Mesendoderm (in vitro differentiated cells): ENCODE measurements around the gene SFXN4.
"Not testable (repeated sequence)": the region's sequence is repeated elsewhere in the genome, so short reads cannot be mapped to it uniquely, and the experiment has no call there.

Source experiments
- DNase-seq: peaks from one replicate; pipeline ENCODE4 v3.0.0; 2013
- H2AK5ac ChIP-seq: 2 replicates; pipeline ENCODE4 v1.6.1; 2013; ENCODE audit warnings: low read length, inconsistent platforms
- H2BK120ac ChIP-seq: 2 replicates; pipeline ENCODE4 v1.6.1; 2013; ENCODE audit warnings: low read depth, mild to moderate bottlenecking, low read length, moderate library complexity, mixed read lengths
- H2BK15ac ChIP-seq: replicated peaks from 2 replicates; pipeline ENCODE4 v1.6.1; 2013; ENCODE audit warnings: low read depth, mild to moderate bottlenecking, moderate library complexity
- H2BK5ac ChIP-seq: 2 replicates; pipeline ENCODE4 v1.6.1; 2013; ENCODE audit warnings: low read length, inconsistent platforms
- H3K18ac ChIP-seq: 2 replicates; pipeline ENCODE4 v1.6.1; 2013; ENCODE audit warnings: mild to moderate bottlenecking, low read length, mixed read lengths
- H3K23ac ChIP-seq: one replicate; pipeline ENCODE4 v1.6.1; 2013; ENCODE audit warnings: low read length
- H3K27ac ChIP-seq: 2 replicates; pipeline ENCODE4 v1.5.1; 2013; ENCODE audit warnings: low read depth, mild to moderate bottlenecking, inconsistent platforms, low read length, moderate library complexity
- H3K27me3 ChIP-seq: 2 replicates; pipeline ENCODE4 v1.6.1; 2013; ENCODE audit warnings: low read length, control low read depth, mild to moderate bottlenecking, inconsistent platforms; ENCODE audit not compliant: insufficient read depth, poor library complexity
- H3K36me3 ChIP-seq: 2 replicates; pipeline ENCODE4 v1.6.1; 2013; ENCODE audit warnings: low read length, inconsistent platforms; ENCODE audit not compliant: control insufficient read depth, insufficient read depth
- H3K4ac ChIP-seq: one replicate; pipeline ENCODE4 v1.6.1; 2013; ENCODE audit warnings: low read depth, mild to moderate bottlenecking, low read length, moderate library complexity
- H3K4me1 ChIP-seq: 2 replicates; pipeline ENCODE4 v1.6.1; 2013; ENCODE audit warnings: low read depth, low read length, inconsistent platforms; ENCODE audit not compliant: control insufficient read depth
- H3K4me2 ChIP-seq: 2 replicates; pipeline ENCODE4 v1.6.1; 2013; ENCODE audit warnings: low read length
- H3K4me3 ChIP-seq: 2 replicates; pipeline ENCODE4 v1.5.1; 2013; ENCODE audit warnings: mild to moderate bottlenecking, low read length
- H3K56ac ChIP-seq: one replicate; pipeline ENCODE4 v1.6.1; 2013; ENCODE audit warnings: low read length
- H3K79me1 ChIP-seq: 2 replicates; pipeline ENCODE4 v1.6.1; 2013; ENCODE audit warnings: low read length, inconsistent platforms
- H3K79me2 ChIP-seq: 2 replicates; pipeline ENCODE4 v1.6.1; 2013; ENCODE audit warnings: mild to moderate bottlenecking, low read length; ENCODE audit not compliant: control insufficient read depth, insufficient read depth
- H3K9ac ChIP-seq: 2 replicates; pipeline ENCODE4 v1.6.1; 2013; ENCODE audit warnings: low read length, inconsistent platforms
- H4K5ac ChIP-seq: one replicate; pipeline ENCODE4 v1.6.1; 2013; ENCODE audit warnings: low read length
- H4K8ac ChIP-seq: one replicate; pipeline ENCODE4 v1.6.1; 2013; ENCODE audit warnings: low read depth, mild to moderate bottlenecking, control low read depth, low read length, moderate library complexity
- WGBS: extraction: QIAGEN DNeasy Blood & Tissue Kit; methylation state at CpG from one replicate; pipeline ENCODE4 v1.1.7; 2013; ENCODE audit warnings: low lambda C conversion rate, missing lambda C conversion rate; ENCODE audit not compliant: insufficient coverage; ENCODE audit errors: extremely low coverage; 5-methylcytosine and 5-hydroxymethylcytosine counted together

The SFXN4 gene

GRCh38 chr10:119103241-119103902, 62.1 kb downstream of the SFXN4 start:
- Histone ChIP-seq H4K5ac (no peak overlapping the region), H3K4ac (no peak overlapping the region), H3K23ac (no peak overlapping the region), H3K18ac (no peak overlapping the region), H3K4me2 (no peak overlapping the region), H3K79me1 (no peaks in the 10 kb centered on the region), H2AK5ac (no peak overlapping the region), H3K27me3 (no peaks in the 10 kb centered on the region), H3K4me1 (no peaks in the 10 kb centered on the region), H3K56ac (peak overlapping the region; percentile 26), H3K9ac (peak overlapping the region; percentile 35), H2BK120ac (no peak overlapping the region), H2BK5ac (no peak overlapping the region), H3K4me3 (no peak overlapping the region), H2BK15ac (no peak overlapping the region), H3K79me2 (peaks cover 9% of the 10 kb centered on the region), H3K36me3 (no peaks in the 10 kb centered on the region), H4K8ac (no peak overlapping the region), H3K27ac (no peak overlapping the region)
- no CpG with 5 or more reads among the region's 12 CpGs for WGBS
- no peak for DNase-seq

- no peak overlapping the region for H3K4me2 ChIP-seq
- no peak overlapping the region for H2BK120ac ChIP-seq
- H3K4ac ChIP-seq: no peak overlapping the region
- no peak overlapping the region for H3K18ac ChIP-seq
- H3K27me3 ChIP-seq: no peaks in the 10 kb centered on the region
- H3K27ac ChIP-seq: no peak overlapping the region
- no peak for DNase-seq
- H3K36me3 ChIP-seq: no peaks in the 10 kb centered on the region
- H3K9ac ChIP-seq: no peak overlapping the region
- H3K23ac ChIP-seq: no peak overlapping the region
- no peak overlapping the region for H2AK5ac ChIP-seq
- H3K56ac ChIP-seq: peak overlapping the region; percentile 25
- no peak overlapping the region for H2BK15ac ChIP-seq
- no peaks in the 10 kb centered on the region for H3K79me1 ChIP-seq
- peaks cover 9% of the 10 kb centered on the region for H3K79me2 ChIP-seq
- H2BK5ac ChIP-seq: no peak overlapping the region
- no peak overlapping the region for H4K5ac ChIP-seq
- no peak overlapping the region for H3K4me3 ChIP-seq
- H3K4me1 ChIP-seq: no peaks in the 10 kb centered on the region
- WGBS: no CpG with 5 or more reads among the region's 10 CpGs
- H4K8ac ChIP-seq: no peak overlapping the region
Observed at GRCh38 chr10:119101366-119102098, 64.0 kb downstream of the SFXN4 start.

GRCh38 chr10:119100434-119101238, 64.9 kb downstream of the SFXN4 start:
- H3K79me1 ChIP-seq: no peaks in the 10 kb centered on the region
- no peak overlapping the region for H4K8ac ChIP-seq
- H3K56ac ChIP-seq: no peak overlapping the region
- no peak overlapping the region for H2BK120ac ChIP-seq
- no CpG with 5 or more reads among the region's 3 CpGs for WGBS
- no peak overlapping the region for H4K5ac ChIP-seq
- no peak overlapping the region for H3K9ac ChIP-seq
- H3K4me3 ChIP-seq: no peak overlapping the region
- H2BK5ac ChIP-seq: no peak overlapping the region
- no peak overlapping the region for H3K18ac ChIP-seq
- no peaks in the 10 kb centered on the region for H3K36me3 ChIP-seq
- H3K23ac ChIP-seq: no peak overlapping the region
- no peak overlapping the region for H2BK15ac ChIP-seq
- no peak overlapping the region for H3K27ac ChIP-seq
- no peak overlapping the region for H3K4me2 ChIP-seq
- H2AK5ac ChIP-seq: no peak overlapping the region
- H3K4ac ChIP-seq: no peak overlapping the region
- H3K4me1 ChIP-seq: no peaks in the 10 kb centered on the region
- DNase-seq: no peak
- peaks cover 8% of the 10 kb centered on the region for H3K79me2 ChIP-seq
- H3K27me3 ChIP-seq: no peaks in the 10 kb centered on the region

- Histone ChIP-seq H3K27me3 (no peaks in the 10 kb centered on the region), H3K4me3 (no peak overlapping the region), H2BK5ac (no peak overlapping the region), H3K56ac (no peak overlapping the region), H3K23ac (no peak overlapping the region), H3K27ac (no peak overlapping the region), H3K18ac (no peak overlapping the region), H3K4ac (no peak overlapping the region), H3K79me1 (no peaks in the 10 kb centered on the region), H2AK5ac (no peak overlapping the region), H4K8ac (no peak overlapping the region), H3K4me2 (no peak overlapping the region), H2BK15ac (no peak overlapping the region), H4K5ac (no peak overlapping the region), H3K79me2 (no peaks in the 10 kb centered on the region), H3K4me1 (no peaks in the 10 kb centered on the region), H3K36me3 (no peaks in the 10 kb centered on the region), H2BK120ac (no peak overlapping the region), H3K9ac (no peak overlapping the region)
- no CpG with 5 or more reads among the region's 3 CpGs for WGBS
- no peak for DNase-seq
Observed at GRCh38 chr10:119098576-119098975, 66.9 kb downstream of the SFXN4 start.

- WGBS: no CpG with 5 or more reads among the region's 12 CpGs
- H4K5ac ChIP-seq: not testable (repeated sequence)
Observed at GRCh38 chr10:119096641-119097415, 68.7 kb downstream of the SFXN4 start.

More at GRCh38 chr10:119096641-119097415, 68.7 kb downstream of the SFXN4 start:
- DNase-seq, H3K27me3 ChIP-seq, H2BK120ac ChIP-seq, H3K4ac ChIP-seq, H3K79me2 ChIP-seq, H3K36me3 ChIP-seq, H4K8ac ChIP-seq, H3K56ac ChIP-seq, H3K4me2 ChIP-seq, H3K23ac ChIP-seq, H2BK5ac ChIP-seq, H3K4me1 ChIP-seq, H3K79me1 ChIP-seq, H3K27ac ChIP-seq, H3K9ac ChIP-seq, H2BK15ac ChIP-seq, H3K18ac ChIP-seq, H3K4me3 ChIP-seq, H2AK5ac ChIP-seq: not testable (repeated sequence)
